ENCODE results near the gene GZMM.

- TF ChIP-seq GATA3 (IDR thresholded peaks at IDR 0.05; ENCODE audit: low read depth, low read length) = no peak
- TF ChIP-seq GATA2 (IDR thresholded peaks at IDR 0.05; ENCODE audit: low read depth, low read length) = no peak
These were observed 29.6 kb upstream of the GZMM start for GRCh38 chr19:514166-514663.
